Activated B cell treated with CpG ODN at 0.5 μM for 24 hours (primary cell): ENCODE results near the gene PXT1. TPM values are rescaled to one million over a fixed set of nuclear protein-coding genes. Genes with fewer than 3 reads are reported as not detected.
"Not testable (repeated sequence)": the region's sequence is repeated elsewhere in the genome, so short reads cannot be mapped to it uniquely, and the experiment has no call there.

ENCODE experiments used
- ATAC-seq: fragments of 200-7000 bp; cut with Tn5 transposase; one replicate; pipeline ENCODE4 v1.10.0; 2021; ENCODE audit warnings: low read depth, mild to moderate bottlenecking, moderate library complexity
- CTCF ChIA-PET: fragments of 350-600 bp; sonication (Branson Sonifier 250); formaldehyde crosslinking; loops from one replicate; lab custom pipeline; 2021; ENCODE audit warnings: antibody characterized with exemption; lab: Charles Lee
- POLR2A ChIA-PET: fragments of 350-600 bp; sonication (Branson Sonifier 250); formaldehyde crosslinking; loops from one replicate; lab custom pipeline; 2021; ENCODE audit warnings: antibody characterized with exemption; lab: Charles Lee
- DNase-seq: peaks from one replicate; pipeline ENCODE4 v3.0.0; 2022
- H3K27ac Mint-ChIP-seq: one replicate; pipeline ENCODE4 v1.8.0; 2020; ENCODE audit warnings: mixed read lengths
- H3K27me3 Mint-ChIP-seq: one replicate; pipeline ENCODE4 v1.8.0; 2021; ENCODE audit warnings: mixed read lengths
- H3K36me3 Mint-ChIP-seq: one replicate; pipeline ENCODE4 v1.8.0; 2021; ENCODE audit warnings: low read depth, mixed read lengths
- H3K4me1 Mint-ChIP-seq: one replicate; pipeline ENCODE4 v1.8.0; 2021; ENCODE audit warnings: mixed read lengths
- H3K4me3 Mint-ChIP-seq: one replicate; pipeline ENCODE4 v1.8.0; 2020; ENCODE audit warnings: mild to moderate bottlenecking, mixed read lengths
- H3K9me3 Mint-ChIP-seq: one replicate; pipeline ENCODE4 v1.8.0; 2020; ENCODE audit warnings: mixed read lengths
- intact Hi-C: fragments of 100-400 bp; cut with micrococcal nuclease; formaldehyde crosslinking; loops from one replicate; pipeline ENCODE4 v1.15.1; 2024
- total RNA-seq: library from RNA; stranded (reverse); gene quantifications from 2 replicates; pipeline ENCODE4 v1.2.3, GENCODE V29; 2022
- TF ChIP-seq, protein P1 (sequence below): fragments of 200-600 bp; IDR thresholded peaks from one replicate; pipeline ENCODE4 v1.8.0; 2022; ENCODE audit warnings: antibody characterized with exemption, mild to moderate bottlenecking

Gene PXT1
- total RNA-seq, 1 donor from 2014 or later = 0.11 TPM

DNA sequence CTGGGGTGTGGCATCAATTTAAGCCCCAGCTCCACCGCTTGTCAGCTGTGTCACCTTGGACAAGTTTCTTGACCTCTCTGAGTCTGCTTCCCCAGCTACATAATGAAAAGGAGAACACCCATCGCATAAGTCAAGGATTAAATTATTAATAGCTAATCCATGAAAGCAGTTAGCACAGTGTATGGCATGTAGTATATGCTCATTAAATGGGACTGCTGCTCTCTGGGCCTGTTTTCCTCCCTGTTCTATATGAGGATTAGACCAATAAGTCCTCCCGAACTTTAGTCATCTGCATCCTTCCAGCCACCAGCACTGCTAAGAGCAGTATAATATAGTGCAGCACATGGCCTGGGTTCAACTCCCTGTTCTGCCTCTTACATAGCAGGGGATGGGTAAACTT lies 74.9 kb downstream of the PXT1 start:
- POLR2A ChIA-PET = interaction anchor here (1.0 kb wide), 1 partner anchor 9 kb away, joined by 3 read pairs; no protein-coding TSS in a partner anchor
- ATAC-seq (no peak), DNase-seq (no peak)
- Mint-ChIP-seq H3K9me3 (no peaks in the 10 kb centered on the region), H3K4me3 (no peak overlapping the region), H3K27ac (no peak overlapping the region), H3K4me1 (peaks cover 11% of the 10 kb centered on the region), H3K36me3 (no peaks in the 10 kb centered on the region), H3K27me3 (peaks cover 3% of the 10 kb centered on the region)
- CTCF ChIA-PET = no interaction called here
- TF ChIP-seq, protein P1, sequence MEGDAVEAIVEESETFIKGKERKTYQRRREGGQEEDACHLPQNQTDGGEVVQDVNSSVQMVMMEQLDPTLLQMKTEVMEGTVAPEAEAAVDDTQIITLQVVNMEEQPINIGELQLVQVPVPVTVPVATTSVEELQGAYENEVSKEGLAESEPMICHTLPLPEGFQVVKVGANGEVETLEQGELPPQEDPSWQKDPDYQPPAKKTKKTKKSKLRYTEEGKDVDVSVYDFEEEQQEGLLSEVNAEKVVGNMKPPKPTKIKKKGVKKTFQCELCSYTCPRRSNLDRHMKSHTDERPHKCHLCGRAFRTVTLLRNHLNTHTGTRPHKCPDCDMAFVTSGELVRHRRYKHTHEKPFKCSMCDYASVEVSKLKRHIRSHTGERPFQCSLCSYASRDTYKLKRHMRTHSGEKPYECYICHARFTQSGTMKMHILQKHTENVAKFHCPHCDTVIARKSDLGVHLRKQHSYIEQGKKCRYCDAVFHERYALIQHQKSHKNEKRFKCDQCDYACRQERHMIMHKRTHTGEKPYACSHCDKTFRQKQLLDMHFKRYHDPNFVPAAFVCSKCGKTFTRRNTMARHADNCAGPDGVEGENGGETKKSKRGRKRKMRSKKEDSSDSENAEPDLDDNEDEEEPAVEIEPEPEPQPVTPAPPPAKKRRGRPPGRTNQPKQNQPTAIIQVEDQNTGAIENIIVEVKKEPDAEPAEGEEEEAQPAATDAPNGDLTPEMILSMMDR = no peak
- intact Hi-C loops = no loop called here

DNA sequence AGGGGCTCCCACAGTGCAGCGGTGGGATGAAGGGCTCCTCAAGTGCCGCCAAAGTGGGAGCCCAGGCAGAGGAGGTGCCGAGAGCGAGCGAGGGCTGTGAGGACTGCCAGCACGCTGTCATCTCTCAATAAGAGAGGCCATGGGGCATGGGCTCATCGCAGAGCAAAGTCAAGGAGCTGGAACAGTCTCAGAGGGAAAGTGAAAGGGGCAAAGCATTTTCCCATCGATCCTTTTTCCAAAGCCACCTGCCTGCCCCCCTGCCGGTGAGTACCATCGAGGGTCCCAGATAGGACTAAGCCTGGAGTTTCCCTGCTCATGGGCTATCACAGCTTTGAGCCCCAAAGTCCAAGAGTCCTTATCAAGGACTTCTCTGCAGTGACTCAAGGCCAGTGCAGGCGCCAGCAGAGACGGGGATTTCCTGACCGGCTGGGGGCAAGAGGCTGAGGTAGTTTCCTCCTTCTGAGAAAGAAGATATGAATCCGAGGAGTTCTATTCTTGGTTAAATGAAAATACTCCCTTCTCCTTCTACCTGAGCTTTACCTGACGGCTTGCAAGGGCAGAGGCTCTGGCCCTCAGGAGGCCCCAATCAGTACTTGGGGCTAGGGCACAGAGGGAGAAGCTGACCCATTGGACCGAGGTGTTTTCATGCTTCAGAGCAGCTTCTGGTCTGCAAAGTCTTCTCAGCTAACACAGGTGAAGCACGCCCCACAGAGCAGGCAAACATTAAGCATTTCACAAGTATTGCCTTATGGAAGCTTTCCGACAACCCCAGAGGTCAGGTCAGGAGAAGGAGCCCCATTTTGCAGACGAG lies 77.8 kb downstream of the PXT1 start:
- H3K4me3 Mint-ChIP-seq = no peak overlapping the region

DNA sequence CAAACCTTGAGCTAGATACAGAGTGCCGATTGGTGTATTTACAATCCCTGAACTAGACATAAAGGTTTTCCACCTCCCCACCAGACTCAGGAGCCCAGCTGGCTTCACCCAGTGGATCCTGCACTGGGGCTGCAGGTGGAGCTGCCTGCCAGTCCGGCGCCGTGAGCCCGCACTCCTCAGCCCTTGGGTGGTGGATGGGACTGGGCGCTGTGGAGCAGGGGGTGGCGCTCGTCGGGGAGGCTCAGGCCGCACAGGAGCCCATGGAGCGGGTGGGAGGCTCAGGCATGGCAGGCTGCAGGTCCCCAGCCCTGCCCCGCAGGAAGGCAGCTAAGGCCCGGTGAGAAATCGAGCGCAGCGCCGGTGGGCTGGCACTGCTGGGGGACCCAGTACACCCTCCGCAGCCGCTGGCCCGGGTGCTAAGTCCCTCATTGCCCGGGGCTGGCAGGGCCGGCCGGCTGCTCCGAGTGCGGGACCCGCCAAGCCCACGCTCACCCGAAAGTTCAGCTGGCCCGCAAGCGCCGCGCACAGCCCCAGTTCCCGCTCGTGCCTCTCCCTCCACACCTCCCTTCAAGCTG lies 78.5 kb downstream of the PXT1 start:
- CTCF ChIA-PET = interaction anchor here (1.5 to 8.4 kb wide), 2 partner anchors 23 to 60 kb away, joined by 3 to 91 read pairs; no protein-coding TSS in a partner anchor
- not testable (repeated sequence) for H3K27me3 Mint-ChIP-seq

More for the DNA sequence above, 77.8 kb downstream of the PXT1 start:
- Mint-ChIP-seq H3K9me3 (no peaks in the 10 kb centered on the region), H3K4me1 (peaks cover 18% of the 10 kb centered on the region), H3K27ac (peak overlapping the region; percentile 41), H3K36me3 (no peaks in the 10 kb centered on the region), H3K27me3 (no peaks in the 10 kb centered on the region)
- intact Hi-C loops = no loop called here
- DNase-seq (no peak), ATAC-seq (peak; percentile 45)
- POLR2A ChIA-PET = interaction anchor here (1.0 kb wide), 1 partner anchor 11 kb away, joined by 3 read pairs; no protein-coding TSS in a partner anchor
- TF ChIP-seq, protein P1 = no peak
- CTCF ChIA-PET = interaction anchor here (1.5 to 8.4 kb wide), 2 partner anchors 24 to 61 kb away, joined by 3 to 91 read pairs; no protein-coding TSS in a partner anchor

DNA sequence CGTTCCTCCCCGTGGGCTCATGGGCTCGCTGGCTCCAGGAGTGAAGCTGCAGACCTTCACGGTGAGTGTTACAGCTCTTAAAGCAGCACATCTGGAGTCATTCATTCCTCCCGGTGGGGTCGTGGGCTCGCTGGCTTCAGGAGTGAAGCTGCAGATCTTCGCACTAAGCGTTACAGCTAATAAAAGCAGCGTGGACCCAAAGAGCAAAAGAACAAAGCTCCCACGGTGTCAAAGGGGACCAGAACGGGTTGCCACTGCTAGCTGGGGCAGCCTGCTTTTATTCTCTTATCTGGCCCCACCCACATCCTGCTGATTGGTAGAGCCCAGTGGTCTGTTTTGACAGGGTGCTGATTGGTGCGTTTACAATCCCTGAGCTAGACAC lies 79.3 kb downstream of the PXT1 start:
- ATAC-seq, H3K9me3 Mint-ChIP-seq, POLR2A ChIA-PET, H3K27me3 Mint-ChIP-seq, intact Hi-C loops, H3K4me3 Mint-ChIP-seq, H3K36me3 Mint-ChIP-seq, H3K27ac Mint-ChIP-seq, DNase-seq: not testable (repeated sequence)
- peaks cover 26% of the 10 kb centered on the region for H3K4me1 Mint-ChIP-seq
- CTCF ChIA-PET = interaction anchor here (0.8 to 8.4 kb wide), 2 partner anchors 22 to 59 kb away, joined by 3 to 91 read pairs; no protein-coding TSS in a partner anchor

More for the DNA sequence above, 78.5 kb downstream of the PXT1 start:
- DNase-seq, H3K36me3 Mint-ChIP-seq, H3K27ac Mint-ChIP-seq, ATAC-seq, H3K4me3 Mint-ChIP-seq, intact Hi-C loops, H3K9me3 Mint-ChIP-seq: not testable (repeated sequence)
- POLR2A ChIA-PET = interaction anchor here (1.0 kb wide), 1 partner anchor 10 kb away, joined by 3 read pairs; no protein-coding TSS in a partner anchor
- H3K4me1 Mint-ChIP-seq = peaks cover 20% of the 10 kb centered on the region

DNA sequence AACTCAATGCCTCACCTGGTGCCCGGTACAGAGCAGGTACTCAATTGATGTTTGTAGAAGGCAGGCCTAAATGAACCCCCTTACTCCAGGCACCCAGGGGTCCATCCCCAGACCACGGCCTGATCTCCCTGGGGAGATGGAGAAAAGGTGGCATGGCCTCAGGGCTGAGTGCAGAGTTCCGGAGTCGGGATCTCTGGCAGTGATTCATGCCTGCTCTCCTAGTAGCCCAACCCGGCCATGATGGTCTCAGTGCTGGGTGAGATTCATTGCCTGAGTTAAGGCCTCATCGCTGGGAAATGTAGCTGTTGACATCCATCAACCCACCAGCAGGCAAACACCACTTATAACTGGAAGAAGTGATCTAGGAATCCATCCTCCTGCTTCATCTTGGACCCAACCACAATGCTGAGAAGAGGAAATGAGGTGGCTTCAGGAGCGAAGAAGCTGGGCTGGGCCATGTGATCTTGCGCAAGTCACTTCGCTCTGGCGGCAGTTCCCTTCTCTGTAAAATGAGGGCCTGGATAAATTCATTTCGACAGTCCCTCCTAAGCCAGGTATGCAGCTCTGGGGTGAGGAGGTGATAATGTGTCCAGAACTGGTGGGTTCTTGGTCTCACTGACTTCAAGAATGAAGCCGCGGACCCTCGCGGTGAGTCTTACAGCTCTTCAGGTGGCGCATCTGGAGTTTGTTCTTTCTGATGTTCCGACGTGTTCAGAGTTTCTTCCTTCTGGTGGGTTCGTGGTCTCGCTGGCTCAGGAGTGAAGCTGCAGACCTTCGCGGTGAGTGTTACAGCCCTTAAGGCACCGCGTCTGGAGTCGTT lies 79.9 kb downstream of the PXT1 start:
- intact Hi-C loops = no loop called here

More for the DNA sequence above, 79.9 kb downstream of the PXT1 start:
- Mint-ChIP-seq H3K9me3 (no peaks in the 10 kb centered on the region), H3K4me3 (no peak overlapping the region), H3K36me3 (no peaks in the 10 kb centered on the region), H3K27me3 (peaks cover 1% of the 10 kb centered on the region), H3K4me1 (peaks cover 32% of the 10 kb centered on the region), H3K27ac (no peak overlapping the region)
- DNase-seq (no peak), ATAC-seq (no peak)
- CTCF ChIA-PET = interaction anchor here (0.8 to 8.4 kb wide), 2 partner anchors 21 to 59 kb away, joined by 3 to 91 read pairs; no protein-coding TSS in a partner anchor
- POLR2A ChIA-PET = no interaction called here
- TF ChIP-seq, protein P1 = no peak
